Measurements from ENCODE around the gene UBE2J2. TPM values are rescaled to one million over a fixed set of nuclear protein-coding genes. Genes with fewer than 3 reads are reported as not detected.

The UBE2J2 gene
- total RNA-seq, 1 donor from 2014 or later = 52.0 TPM

- no peak for DNase-seq (ENCODE audit: low spot score)
- TF ChIP-seq CTCF (IDR thresholded peaks at IDR 0.05) = peak; percentile 36
- no peaks in the 10 kb centered on the region for H3K9me3 Mint-ChIP-seq (ENCODE audit: low read depth)
- H3K27ac Mint-ChIP-seq (ENCODE audit: unreplicated experiment) = peak within 1 kb of the TSS; percentile 83
- peak within 1 kb of the TSS; percentile 82 for H3K4me3 Mint-ChIP-seq (ENCODE audit: unreplicated experiment)
- H3K36me3 Mint-ChIP-seq (ENCODE audit: low read depth) = peaks cover 1% of the 10 kb centered on the region
- peaks cover 30% of the 10 kb centered on the region for H3K4me1 Mint-ChIP-seq (ENCODE audit: low read depth)
- H3K27me3 Mint-ChIP-seq (ENCODE audit: low read depth) = no peaks in the 10 kb centered on the region
Observed at GRCh38 chr1:1307923-1308755, 34.5 kb upstream of the UBE2J2 start, which contains the start of the genes ACAP3 and PUSL1. ACAP3 (minus strand) TSS chr1:1307930; CDS start chr1:1307815, 115 bp downstream. PUSL1 (plus strand) TSS chr1:1308597; CDS start chr1:1308644, 47 bp downstream.

DNA sequence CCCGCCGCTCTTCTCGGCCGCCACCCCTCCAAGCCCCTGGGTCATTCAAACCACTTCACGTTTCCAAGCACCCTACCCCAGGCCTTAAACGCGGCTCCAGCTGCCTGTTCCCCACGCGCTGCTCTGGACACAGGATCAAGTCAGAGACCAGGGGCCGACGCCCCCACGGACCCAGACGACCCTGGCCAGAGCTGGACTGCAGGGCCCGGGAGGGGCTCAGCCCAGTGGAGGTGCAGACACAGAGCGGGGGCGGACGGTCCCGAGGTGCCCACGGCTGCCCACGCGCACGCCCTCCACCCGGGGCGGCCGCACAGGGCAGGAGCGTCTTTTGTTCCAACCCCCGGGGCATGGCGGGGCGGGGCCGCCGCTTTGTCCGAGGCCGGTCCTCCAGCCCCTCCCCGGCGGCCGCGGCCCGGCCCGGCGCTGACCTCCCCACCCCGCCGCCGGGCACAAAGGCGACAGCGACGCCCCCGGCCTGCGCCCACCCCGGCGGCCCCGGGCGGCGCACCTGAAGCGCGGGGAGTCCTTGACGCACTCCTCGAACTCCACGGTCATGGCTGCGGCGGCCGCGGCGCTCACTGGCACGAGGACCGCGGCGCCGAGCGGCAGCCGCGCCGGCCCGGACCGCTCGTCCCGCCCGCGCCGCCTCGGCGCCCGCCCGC is 33.7 kb upstream of the UBE2J2 start:
- H3K9me3 Mint-ChIP-seq (ENCODE audit: low read depth) = no peaks in the 10 kb centered on the region
- H3K27ac Mint-ChIP-seq (ENCODE audit: unreplicated experiment) = peak overlapping the region; percentile 66
- DNase-seq (ENCODE audit: low spot score) = no peak
- no peak for TF ChIP-seq CTCF (IDR thresholded peaks at IDR 0.05)
- H3K4me3 Mint-ChIP-seq (ENCODE audit: unreplicated experiment) = peak overlapping the region; percentile 82
- H3K27me3 Mint-ChIP-seq (ENCODE audit: low read depth) = no peaks in the 10 kb centered on the region
- no peaks in the 10 kb centered on the region for H3K36me3 Mint-ChIP-seq (ENCODE audit: low read depth)
- peaks cover 30% of the 10 kb centered on the region for H3K4me1 Mint-ChIP-seq (ENCODE audit: low read depth)

DNA sequence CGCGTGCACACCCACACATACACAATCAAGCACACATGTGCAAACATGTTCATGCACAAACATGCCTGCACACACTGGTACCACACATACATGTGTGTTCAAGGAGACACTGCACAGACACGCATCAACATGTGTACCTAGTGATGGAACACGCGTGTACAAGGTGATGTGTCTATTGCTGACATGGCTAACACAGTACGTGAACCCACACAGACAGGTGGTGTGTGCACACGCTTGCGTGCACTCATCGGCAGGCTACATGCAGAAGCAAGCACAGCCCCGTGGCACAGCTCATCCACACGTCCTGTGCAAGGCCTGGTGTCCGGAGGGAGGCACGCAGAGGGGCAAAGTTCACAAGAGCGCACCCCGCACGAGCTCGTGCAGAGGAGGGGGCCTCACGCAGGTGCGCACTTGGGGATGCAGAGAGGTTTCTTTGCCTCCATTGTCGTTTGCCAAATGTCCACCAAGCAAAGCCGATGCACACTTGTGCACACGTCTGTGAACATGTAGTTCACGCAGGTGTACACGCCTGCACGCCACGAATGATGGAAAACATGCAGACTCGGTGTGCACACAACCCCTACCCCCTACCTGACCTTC is 33.1 kb upstream of the UBE2J2 start:
- Mint-ChIP-seq H3K4me3 (ENCODE audit: unreplicated experiment) (peak overlapping the region; percentile 82), H3K27me3 (ENCODE audit: low read depth) (no peaks in the 10 kb centered on the region), H3K36me3 (ENCODE audit: low read depth) (no peaks in the 10 kb centered on the region), H3K4me1 (ENCODE audit: low read depth) (peaks cover 30% of the 10 kb centered on the region), H3K27ac (ENCODE audit: unreplicated experiment) (peak overlapping the region; percentile 66), H3K9me3 (ENCODE audit: low read depth) (no peaks in the 10 kb centered on the region)
- no peak for DNase-seq (ENCODE audit: low spot score)
- TF ChIP-seq CTCF (IDR thresholded peaks at IDR 0.05) = no peak

DNA sequence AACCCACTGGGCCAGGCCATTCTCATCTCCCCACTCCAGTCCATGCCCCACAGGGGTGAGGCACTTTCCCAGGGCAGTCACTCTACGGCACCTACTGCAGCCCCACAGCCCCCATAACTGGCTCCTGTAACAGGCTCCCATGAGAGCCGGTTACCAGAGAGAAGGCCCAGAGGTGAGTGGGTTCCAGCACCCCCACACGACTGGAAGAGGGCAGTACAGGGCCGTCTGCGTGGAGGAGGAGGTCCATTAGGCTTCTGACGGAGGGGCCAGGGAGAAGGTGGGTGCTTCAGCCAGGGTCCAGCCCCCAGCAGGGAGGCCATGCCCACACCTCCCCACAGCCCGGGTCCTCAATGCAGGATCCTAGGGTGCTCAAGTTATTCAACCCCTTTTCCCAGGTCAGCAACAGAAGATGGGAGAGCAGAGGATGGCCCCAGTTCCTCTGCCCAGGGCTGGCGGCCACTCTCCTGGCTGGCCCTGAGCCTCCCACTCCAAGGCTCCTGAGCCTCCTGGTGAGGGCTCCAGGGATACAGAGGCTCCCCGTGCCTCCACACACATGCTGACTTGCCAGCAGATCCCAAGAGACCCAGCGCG is 32.5 kb upstream of the UBE2J2 start:
- DNase-seq (ENCODE audit: low spot score) = no peak
- Mint-ChIP-seq H3K27me3 (ENCODE audit: low read depth) (no peaks in the 10 kb centered on the region), H3K27ac (ENCODE audit: unreplicated experiment) (peak overlapping the region; percentile 32), H3K4me3 (ENCODE audit: unreplicated experiment) (peak overlapping the region; percentile 82), H3K36me3 (ENCODE audit: low read depth) (no peaks in the 10 kb centered on the region), H3K9me3 (ENCODE audit: low read depth) (no peaks in the 10 kb centered on the region), H3K4me1 (ENCODE audit: low read depth) (peaks cover 30% of the 10 kb centered on the region)
- peak; percentile 42 for TF ChIP-seq CTCF (IDR thresholded peaks at IDR 0.05)

Data from chondrocyte (in vitro differentiated cells).